H9 (cell line): ENCODE results near the gene GFRA1. TPM values are rescaled to one million over a fixed set of nuclear protein-coding genes. Genes with fewer than 3 reads are reported as not detected.

Source experiments
- DNase-seq: peaks from one replicate; pipeline ENCODE4 v3.0.0-alpha.2; 2017
- H2AFZ ChIP-seq: one replicate; pipeline ENCODE4 v1.6.1; 2013; ENCODE audit warnings: mild to moderate bottlenecking, low read length, control low read depth, moderate library complexity
- H2AK5ac ChIP-seq: 2 replicates; pipeline ENCODE4 v1.6.1; 2013; ENCODE audit warnings: low read length, control low read depth, mixed read lengths; ENCODE audit not compliant: insufficient read length
- H2BK120ac ChIP-seq: one replicate; pipeline ENCODE4 v1.6.1; 2013; ENCODE audit warnings: low read depth, mild to moderate bottlenecking, low read length, control low read depth, inconsistent platforms; ENCODE audit not compliant: poor library complexity, severe bottlenecking
- H2BK12ac ChIP-seq: 2 replicates; pipeline ENCODE4 v1.6.1; 2013; ENCODE audit warnings: low read length, control low read depth, mixed read lengths, low read depth; ENCODE audit not compliant: insufficient read length
- H2BK15ac ChIP-seq: 2 replicates; pipeline ENCODE4 v1.6.1; 2013; ENCODE audit warnings: low read depth, low read length, control low read depth
- H2BK20ac ChIP-seq: one replicate; pipeline ENCODE4 v1.6.1; 2013; ENCODE audit warnings: low read depth, mild to moderate bottlenecking, low read length, control low read depth, inconsistent platforms; ENCODE audit not compliant: poor library complexity, severe bottlenecking
- H2BK5ac ChIP-seq: 2 replicates; pipeline ENCODE4 v1.6.1; 2013; ENCODE audit warnings: low read length, control low read depth, mixed read lengths; ENCODE audit not compliant: insufficient read length
- H3K14ac ChIP-seq: 2 replicates; pipeline ENCODE4 v1.6.1; 2013; ENCODE audit warnings: low read length, control low read depth; ENCODE audit not compliant: insufficient read depth
- H3K18ac ChIP-seq: 2 replicates; pipeline ENCODE4 v1.6.1; 2013; ENCODE audit warnings: low read depth, mild to moderate bottlenecking, mixed read lengths, low read length, control low read depth; ENCODE audit not compliant: insufficient read length
- H3K23ac ChIP-seq: 2 replicates; pipeline ENCODE4 v1.6.1; 2013; ENCODE audit warnings: low read length, control low read depth, mixed read lengths, low read depth; ENCODE audit not compliant: insufficient read length
- H3K23me2 ChIP-seq: 2 replicates; pipeline ENCODE4 v1.6.1; 2013; ENCODE audit warnings: low read depth, mild to moderate bottlenecking, mixed read lengths, low read length, control low read depth; ENCODE audit not compliant: insufficient read length, poor library complexity, severe bottlenecking
- H3K27ac ChIP-seq: 2 replicates; pipeline ENCODE4 v1.5.1; 2013; ENCODE audit warnings: low read length, control low read depth, mixed read lengths, low read depth; ENCODE audit not compliant: insufficient read length
- H3K27me3 ChIP-seq: 2 replicates; pipeline ENCODE4 v1.6.1; 2013; ENCODE audit warnings: low read length, control low read depth, inconsistent platforms; ENCODE audit not compliant: insufficient read depth
- H3K4ac ChIP-seq: 2 replicates; pipeline ENCODE4 v1.6.1; 2013; ENCODE audit warnings: low read depth, mild to moderate bottlenecking, control low read depth, inconsistent platforms, low read length, moderate library complexity
- H3K4me1 ChIP-seq: 2 replicates; pipeline ENCODE4 v1.6.1; 2013; ENCODE audit warnings: low read length, control low read depth, inconsistent platforms; ENCODE audit not compliant: insufficient read depth
- H3K4me2 ChIP-seq: 2 replicates; pipeline ENCODE4 v1.6.1; 2013; ENCODE audit warnings: low read length, control low read depth, mixed read lengths; ENCODE audit not compliant: insufficient read length, insufficient read depth
- H3K56ac ChIP-seq: 2 replicates; pipeline ENCODE4 v1.6.1; 2013; ENCODE audit warnings: low read depth, mild to moderate bottlenecking, mixed read lengths, low read length, control low read depth; ENCODE audit not compliant: insufficient read length
- H3K79me1 ChIP-seq: 2 replicates; pipeline ENCODE4 v1.6.1; 2013; ENCODE audit warnings: low read depth, mild to moderate bottlenecking, moderate library complexity, low read length, control low read depth, inconsistent platforms; ENCODE audit not compliant: insufficient read depth, poor library complexity, severe bottlenecking
- H3K79me2 ChIP-seq: 2 replicates; pipeline ENCODE4 v1.6.1; 2013; ENCODE audit warnings: low read length, control low read depth, inconsistent platforms; ENCODE audit not compliant: insufficient read depth
- H3K9ac ChIP-seq: 2 replicates; pipeline ENCODE4 v1.6.1; 2013; ENCODE audit warnings: low read length, control low read depth, mixed read lengths; ENCODE audit not compliant: insufficient read length; ENCODE audit errors: extremely low read depth
- H3K9me3 ChIP-seq: one replicate; pipeline ENCODE4 v1.6.1; 2013; ENCODE audit warnings: low read depth, low read length, inconsistent platforms; ENCODE audit not compliant: control insufficient read depth
- H3T11ph ChIP-seq: one replicate; pipeline ENCODE4 v1.6.1; 2013; ENCODE audit warnings: mild to moderate bottlenecking, low read length, control low read depth, inconsistent platforms
- H4K20me1 ChIP-seq: one replicate; pipeline ENCODE4 v1.6.1; 2013; ENCODE audit not compliant: control insufficient read depth, insufficient read length, insufficient read depth
- H4K5ac ChIP-seq: 2 replicates; pipeline ENCODE4 v1.6.1; 2013; ENCODE audit warnings: low read depth, mild to moderate bottlenecking, mixed read lengths, low read length, control low read depth; ENCODE audit not compliant: insufficient read length
- H4K8ac ChIP-seq: replicated peaks from 2 replicates; pipeline ENCODE4 v1.6.1; 2013; ENCODE audit warnings: low read length, control low read depth, mixed read lengths, low read depth; ENCODE audit not compliant: insufficient read length
- H4K91ac ChIP-seq: 2 replicates; pipeline ENCODE4 v1.6.1; 2013; ENCODE audit warnings: low read depth, mild to moderate bottlenecking, moderate library complexity, mixed read lengths, low read length, control low read depth; ENCODE audit not compliant: insufficient read length
- H3K27ac Mint-ChIP-seq, 3 experiments: 2 replicates in 2 of 3; 3 replicates in 1 of 3; pipeline ENCODE4 v1.8.0; 2020 to 2021; ENCODE audit warnings: mixed read lengths in 3 of 3, mild to moderate bottlenecking in 1 of 3, moderate library complexity in 1 of 3
- H3K27me3 Mint-ChIP-seq: 2 replicates; pipeline ENCODE4 v1.8.0; 2021; ENCODE audit warnings: low read depth, mild to moderate bottlenecking, moderate library complexity, mixed read lengths
- H3K36me3 Mint-ChIP-seq, 3 experiments: 2 replicates in 2 of 3; 3 replicates in 1 of 3; pipeline ENCODE4 v1.8.0; 2020 to 2021; ENCODE audit warnings: low read depth in 3 of 3, mixed read lengths in 3 of 3; ENCODE audit not compliant: insufficient read depth in 1 of 3
- H3K4me1 Mint-ChIP-seq, 2 experiments: 2 replicates each; pipeline ENCODE4 v1.8.0; 2020; ENCODE audit warnings: mixed read lengths in 2 of 2
- H3K4me3 Mint-ChIP-seq, 2 experiments: 2 replicates in 1 of 2; 3 replicates in 1 of 2; pipeline ENCODE4 v1.8.0; 2020 to 2021; ENCODE audit warnings: mild to moderate bottlenecking in 2 of 2, mixed read lengths in 2 of 2, moderate library complexity in 1 of 2
- H3K9me3 Mint-ChIP-seq, 2 experiments: 2 replicates in 1 of 2; 3 replicates in 1 of 2; pipeline ENCODE4 v1.8.0; 2020; ENCODE audit warnings: mild to moderate bottlenecking in 2 of 2, mixed read lengths in 2 of 2, moderate library complexity in 1 of 2
- CTCF ChIP-seq: fragments of 200-600 bp; sonication (generic); conservative IDR thresholded peaks from 3 replicates; pipeline ENCODE4 v1.8.0; 2021; ENCODE audit warnings: antibody characterized with exemption, mild to moderate bottlenecking
- WGBS: extraction: QIAGEN DNeasy Blood & Tissue Kit; methylation state at CpG from one replicate; pipeline ENCODE4 v1.1.7; 2013; ENCODE audit warnings: missing lambda C conversion rate, low lambda C conversion rate, mixed read lengths; ENCODE audit not compliant: insufficient read length; ENCODE audit errors: extremely low coverage; 5-methylcytosine and 5-hydroxymethylcytosine counted together
- total RNA-seq: library from RNA; stranded (reverse); gene quantifications from 2 replicates; pipeline ENCODE4 v1.2.1, GENCODE V29; 2021

The GFRA1 gene
- total RNA-seq, 1 experiment from 2014 or later = 0.24 TPM

- Mint-ChIP-seq H3K4me3 (no peak overlapping the region), H3K4me1 (peaks cover 4 to 7% of the 10 kb centered on the region in 2 experiments), H3K27ac (no peak overlapping the region), H3K9me3 (no peaks in the 10 kb centered on the region), H3K36me3 (no peaks in the 10 kb centered on the region), H3K27me3 (no peaks in the 10 kb centered on the region)
- Histone ChIP-seq H3K23ac (no peak overlapping the region), H3K56ac (no peak overlapping the region), H3K4me1 (no peaks in the 10 kb centered on the region), H2BK20ac (no peak overlapping the region), H3K27ac (no peak overlapping the region), H4K5ac (no peak overlapping the region), H4K8ac (no peak overlapping the region), H3K9me3 (no peaks in the 10 kb centered on the region), H3K79me1 (no peaks in the 10 kb centered on the region), H2BK15ac (no peak overlapping the region), H2BK12ac (no peak overlapping the region), H3K4me2 (no peak overlapping the region), H3T11ph (no peak overlapping the region), H3K79me2 (no peaks in the 10 kb centered on the region; the same call in 1 of the 2 replicates), H2BK120ac (no peak overlapping the region), H4K20me1 (no peaks in the 10 kb centered on the region), H3K14ac (no peak overlapping the region), H2AFZ (no peak overlapping the region), H4K91ac (no peak overlapping the region), H3K27me3 (no peaks in the 10 kb centered on the region), H2AK5ac (no peak overlapping the region), H3K23me2 (no peaks in the 10 kb centered on the region), H3K9ac (no peak overlapping the region), H2BK5ac (no peak overlapping the region), H3K18ac (no peak overlapping the region), H3K4ac (no peak overlapping the region)
- no peak for TF ChIP-seq CTCF
- no CpG with 5 or more reads among the region's 5 CpGs for whole genome bisulfite sequencing
- no peak for DNase-seq
Observed at GRCh38 chr10:116311016-116311415, 38.0 kb upstream of the GFRA1 start.
